Heart left ventricle (tissue), 16 donors: ENCODE data around the gene AGO3. TPM values are rescaled to one million over a fixed set of nuclear protein-coding genes. Genes with fewer than 3 reads are reported as not detected.

Experiments used
- ATAC-seq, 4 donors: fragments of 200-7000 bp; cut with Tn5 transposase; one replicate each; pipeline ENCODE4 v1.9.1; 2020 to 2022; ENCODE audit warnings: moderate library complexity in 4 of 4, mild to moderate bottlenecking in 3 of 4, moderate number of reproducible peaks in 1 of 4
- DNase-seq, 5 donors: peaks; one replicate each; pipeline ENCODE4 v3.0.0-alpha.2; 2020
- H3K27ac ChIP-seq, 12 donors: fragments of 200-600 bp; sonication (generic) in 4 of 12; one replicate each; pipeline versions ENCODE4 v1.5.0 to v1.8.0; 2016 to 2022; ENCODE audit warnings: mild to moderate bottlenecking in 2 of 12
- H3K27me3 ChIP-seq, 9 donors: fragments of 200-600 bp; sonication (generic) in 2 of 9; one replicate each; pipeline versions ENCODE4 v1.5.1 to v1.8.0; 2016 to 2022; ENCODE audit warnings: mild to moderate bottlenecking in 3 of 9
- H3K36me3 ChIP-seq, 9 donors: fragments of 200-600 bp; sonication (generic) in 2 of 9; one replicate each; pipeline versions ENCODE4 v1.5.0 to v1.8.0; 2018 to 2022; ENCODE audit warnings: mild to moderate bottlenecking in 2 of 9
- H3K4me1 ChIP-seq, 12 donors: fragments of 200-600 bp; sonication (generic) in 4 of 12; one replicate each; pipeline versions ENCODE4 v1.5.0 to v1.8.0; 2016 to 2022; ENCODE audit warnings: mild to moderate bottlenecking in 3 of 12
- H3K4me3 ChIP-seq, 12 donors: fragments of 200-600 bp; sonication (generic) in 4 of 12; one replicate each; pipeline versions ENCODE4 v1.5.0 to v1.8.0; 2017 to 2022; ENCODE audit warnings: mild to moderate bottlenecking in 9 of 12, moderate library complexity in 4 of 12
- H3K9me3 ChIP-seq, 12 donors: fragments of 200-600 bp; sonication (generic) in 4 of 12; one replicate each; pipeline versions ENCODE4 v1.5.0 to v1.8.0; 2016 to 2022; ENCODE audit warnings: mild to moderate bottlenecking in 1 of 12
- CTCF ChIP-seq, 12 donors: fragments of 200-600 bp; sonication (generic) in 4 of 12; IDR thresholded peaks; one replicate each; pipeline versions ENCODE4 v1.5.0 to v1.8.0; 2018 to 2022; ENCODE audit warnings: antibody characterized with exemption in 12 of 12, mild to moderate bottlenecking in 5 of 12
- POLR2A ChIP-seq, 2 donors: fragments of 450-650 bp; IDR thresholded peaks; one replicate each; pipeline ENCODE4 v1.6.1; 2017; ENCODE audit warnings: antibody characterized with exemption in 2 of 2, mild to moderate bottlenecking in 2 of 2, moderate library complexity in 2 of 2
- WGBS, 4 donors: extraction: QIAGEN DNeasy Blood & Tissue Kit in 2 of 4; methylation state at CpG; one replicate each; pipeline versions ENCODE4 v1.1.5 to v1.1.7; 2013 to 2018; 5-methylcytosine and 5-hydroxymethylcytosine counted together
- intact Hi-C, 10 donors: fragments of 100-400 bp; cut with DNase I; formaldehyde crosslinking; loops; one replicate each; pipeline versions ENCODE4 v1.11.1 to v1.14.2; 2022
- polyA plus RNA-seq, 2 donors: library from polyadenylated mRNA; stranded (reverse); fragments of 200-250 nt; gene quantifications; one replicate each; pipeline ENCODE4 v1.2.3, GENCODE V29; 2013
- total RNA-seq, 9 donors: library from RNA; depleted of rRNA in 2 of 9; stranded (reverse); fragments of >200 nt in 2 of 9; fragmentation: NEBNext Ultra II Directional in 3 of 9; extraction: Animal tissue kit (Norgen Biotek cat#: 25700) in 3 of 9; gene quantifications; one replicate each; pipeline versions ENCODE4 v1.1.0 to v1.2.4, GENCODE V29; 2016 to 2023
- donor health status: ischemic (EF 13 %, LVEDD 7.1; RV severe dilation, severe dysfunction).
- donor health status: healthy with polysubstance abuse.
- donor health status: DM: no; HTN: yes; CAD: no.
- donor health status: DM: no; HTN: no; CAD: no.
- donor health status: ischemic (EF 25% LVEDD 6.9; RV normal size, moderate dysfunction).
- donor health status: ischemic (EF 25% LVEDD 5.7; RV mildly dilated, moderate dysfunction).
- donor health status: healthy.
- donor health status: DM: yes; HTN: yes; CAD: no.
- donor health status: ischemic (EF 35%, LVEDD 5.7; RV mildly dilated, moderate dysfunction).
- donor health status: nonischemic (EF 11% LVEDD 7.7; RV severe dilation, severe dysfunction).
- donor health status: DM: yes; HTN: yes; CAD: no.
- donor health status: PGD.
- donor health status: ischemic (EF 29% LVEDD 5.4; RV normal size, mild dysfunction).
- donor health status: nonischemic (EF 23%, LVEDD 6.1; RV moderate dilation, normal function).

AGO3 gene
- total and polyA plus RNA-seq, 11 donors, result 2.8 to 18.8 (median 12.2) TPM

- peaks cover 4 to 40% (median 37%) of the 10 kb centered on the region in 9 donors for H3K36me3 ChIP-seq
- 6 to 10% (median 8%) methylated on average over 32 of the region's 32 CpGs for WGBS, 4 donors
- H3K4me3 ChIP-seq, result peak overlapping the region; percentile 59 to 100 (median 94)
- H3K27me3 ChIP-seq, result peaks cover 0 to 15% (median 0%) of the 10 kb centered on the region in 9 donors
- DNase-seq (no peak), ATAC-seq (no peak)
- H3K27ac ChIP-seq, result peak overlapping the region; percentile 78 to 95 (median 90)
- intact Hi-C loops, result loop anchor here in 3 of 10 donors (5.0 to 10.0 kb wide), 3 partner anchors 205 to 235 kb away; partner anchors contain the start of gene AGO1 (in 1 of the 3)
- H3K4me1 ChIP-seq, result peaks cover 0 to 49% (median 28%) of the 10 kb centered on the region in 12 donors
- TF ChIP-seq CTCF (IDR thresholded peaks at IDR 0.05), result no peak
- TF ChIP-seq POLR2A (IDR thresholded peaks at IDR 0.05), result no peak
- H3K9me3 ChIP-seq, result no peaks in the 10 kb centered on the region
Measured at GRCh38 chr1:36089393-36090121, 158.7 kb downstream of the AGO3 start.

GRCh38 chr1:36091141-36091540 is 160.2 kb downstream of the AGO3 start:
- intact Hi-C loops, result no loop called here
- Histone ChIP-seq H3K4me1 (peaks cover 0 to 59% (median 31%) of the 10 kb centered on the region in 12 donors), H3K27me3 (peaks cover 0 to under 1% (median 0%) of the 10 kb centered on the region in 9 donors), H3K27ac (no peak overlapping the region), H3K9me3 (no peaks in the 10 kb centered on the region), H3K36me3 (peaks cover 4 to 55% (median 48%) of the 10 kb centered on the region in 9 donors), H3K4me3 (no peak overlapping the region)
- no peak for TF ChIP-seq CTCF (IDR thresholded peaks at IDR 0.05)
- TF ChIP-seq POLR2A (IDR thresholded peaks at IDR 0.05), result no peak
- DNase-seq, result no peak
- ATAC-seq, result no peak
- WGBS, 4 donors, result 87 to 94% (median 92%) methylated on average over 4 of the region's 4 CpGs

- WGBS, 4 donors, result 86 to 95% (median 92%) methylated on average over 5 to 13 of the region's 13 CpGs
- intact Hi-C loops, result no loop called here
- H3K9me3 ChIP-seq, result no peaks in the 10 kb centered on the region
Measured at GRCh38 chr1:36091698-36092097, 160.8 kb downstream of the AGO3 start.

More at GRCh38 chr1:36091698-36092097, 160.8 kb downstream of the AGO3 start:
- H3K36me3 ChIP-seq, result peaks cover 4 to 57% (median 48%) of the 10 kb centered on the region in 9 donors
- H3K4me3 ChIP-seq, result no peak overlapping the region
- ATAC-seq (no peak), DNase-seq (no peak)
- no peak overlapping the region for H3K27ac ChIP-seq
- TF ChIP-seq CTCF (IDR thresholded peaks at IDR 0.05) (no peak), POLR2A (IDR thresholded peaks at IDR 0.05) (no peak)
- H3K27me3 ChIP-seq, result no peaks in the 10 kb centered on the region
- peaks cover 0 to 61% (median 31%) of the 10 kb centered on the region in 12 donors for H3K4me1 ChIP-seq
